Activated naive CD4-positive, alpha-beta T cell treated with Interleukin-2 at 50 U/mL for 16 hours (primary cell): ENCODE results near the gene NPBWR2.
"Not testable (repeated sequence)": the region's sequence is repeated elsewhere in the genome, so short reads cannot be mapped to it uniquely, and the experiment has no call there.

Source experiments
- DNase-seq: peaks from one replicate; pipeline ENCODE4 v3.0.0-alpha.2; 2020

The NPBWR2 gene

DNA sequence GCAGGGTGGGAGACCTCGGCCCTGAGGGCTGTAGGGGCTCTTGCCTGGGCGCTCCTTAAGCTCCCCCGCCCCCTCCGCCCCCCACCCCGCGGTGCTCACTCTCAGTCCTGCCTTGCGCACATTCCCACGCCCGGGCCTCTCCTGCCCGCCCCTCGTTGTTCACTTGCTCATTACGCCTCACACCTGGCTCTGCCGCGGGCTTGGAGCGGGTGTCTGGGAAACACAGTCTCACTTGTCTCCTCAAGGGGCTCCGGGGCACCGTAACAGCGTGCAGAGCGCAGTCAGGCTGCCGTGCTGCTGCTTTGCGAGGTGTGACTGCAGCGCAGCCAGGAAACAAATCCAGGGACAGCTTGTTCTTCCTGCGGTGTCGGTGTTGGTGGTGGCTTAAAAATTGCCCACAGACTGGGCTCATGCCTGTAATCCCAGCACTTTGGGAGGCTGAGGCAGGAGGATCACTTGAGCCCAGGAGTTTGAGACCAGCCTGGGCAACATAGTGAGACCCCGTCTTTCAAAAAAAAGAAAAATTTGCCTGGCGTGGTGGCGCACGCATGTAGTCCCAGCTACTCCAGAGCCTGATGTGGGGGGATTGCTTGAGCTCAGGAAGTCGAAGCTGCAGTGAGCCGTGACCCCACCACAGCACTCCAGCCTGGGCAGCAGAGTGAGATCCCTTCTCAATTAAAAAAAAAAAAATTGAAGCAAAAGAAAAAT is 4.6 kb downstream of the NPBWR2 start:
- no peak for DNase-seq

DNA sequence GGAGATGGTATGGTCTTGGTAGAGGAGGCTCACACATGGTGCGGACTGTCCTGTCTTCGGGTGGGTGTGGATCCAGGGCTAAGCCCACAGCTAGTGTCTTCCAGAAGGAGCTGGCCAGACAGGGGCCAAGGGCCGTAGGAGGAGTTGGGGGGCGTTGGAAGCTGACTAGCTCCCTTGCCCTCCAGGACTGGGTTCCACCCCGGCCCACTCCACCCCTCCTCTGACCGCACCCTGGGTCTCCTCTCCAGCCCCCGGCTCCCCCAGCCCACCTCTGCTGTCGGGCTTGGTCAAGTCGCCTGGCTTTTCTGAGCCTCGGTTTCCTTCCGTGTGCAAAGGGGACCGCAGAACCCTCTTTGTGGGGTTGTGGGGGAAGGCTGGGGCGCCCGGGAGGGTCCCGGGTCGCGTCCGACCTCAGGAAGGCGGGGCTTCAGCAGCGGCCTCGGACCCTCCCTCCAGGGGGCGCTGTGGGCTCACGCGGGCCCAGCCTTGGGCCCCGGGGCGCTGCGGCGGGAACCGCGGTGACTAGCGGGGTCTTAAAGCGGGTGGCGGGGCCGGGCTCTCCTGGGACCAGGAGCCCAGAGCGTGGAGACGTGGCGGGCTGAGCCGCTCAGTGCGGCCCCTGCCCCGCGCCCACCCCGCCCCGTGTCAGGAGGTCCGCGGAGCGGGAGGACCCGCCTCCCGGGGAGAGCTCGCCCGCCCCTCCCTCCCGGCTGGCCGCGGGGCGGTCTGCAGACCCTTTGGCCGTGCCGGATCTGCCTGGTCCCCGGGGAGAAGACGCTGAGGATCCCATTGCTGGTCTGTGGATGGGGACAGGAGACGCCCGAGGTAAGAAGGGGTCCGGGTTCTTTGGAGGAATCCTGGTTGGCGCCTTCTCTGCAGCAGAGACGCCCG is 5.4 kb downstream of the NPBWR2 start:
- DNase-seq, result peak; percentile 67

DNA sequence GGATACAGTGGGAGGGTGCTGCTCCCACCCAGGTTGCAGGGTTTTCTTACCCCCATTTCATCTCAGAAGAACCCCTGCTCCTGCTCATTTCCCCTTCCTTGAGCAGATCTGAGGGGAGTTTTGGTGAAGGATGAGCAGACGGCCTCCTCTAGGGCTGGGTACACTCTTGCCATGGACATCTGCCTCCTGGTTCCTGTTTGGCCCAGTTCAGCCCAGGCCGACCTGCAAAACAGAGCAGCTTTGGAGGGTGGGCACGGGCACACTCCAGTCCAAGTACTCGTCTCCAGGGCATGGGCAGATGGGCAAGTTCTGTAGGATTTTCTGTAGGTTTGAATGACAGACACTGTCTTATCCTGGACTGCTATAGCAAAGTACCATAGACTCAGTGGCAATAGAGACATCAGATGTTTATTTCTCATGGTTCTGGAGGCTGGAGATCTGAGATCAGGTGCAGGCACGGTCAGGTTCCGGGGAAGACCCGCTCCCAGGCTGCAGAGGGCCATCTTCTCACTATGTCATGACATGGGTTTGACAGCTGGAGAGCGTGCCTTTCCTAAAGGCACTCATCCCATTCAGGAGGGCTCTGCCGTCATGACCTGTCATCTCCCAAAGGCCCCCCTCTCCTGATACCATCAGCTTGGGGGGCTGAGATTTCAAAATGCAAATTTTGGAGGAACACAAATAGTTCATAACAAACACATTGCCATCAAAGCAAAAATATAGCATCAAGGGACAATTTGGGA is 6.2 kb downstream of the NPBWR2 start:
- no peak for DNase-seq

- no peak for DNase-seq
These were observed 6.8 kb downstream of the NPBWR2 start for GRCh38 chr20:64100566-64100888.

- no peak for DNase-seq
These were observed 7.3 kb downstream of the NPBWR2 start for GRCh38 chr20:64099880-64100565.

GRCh38 chr20:64099086-64099786 is 8.1 kb downstream of the NPBWR2 start:
- no peak for DNase-seq

- no peak for DNase-seq
These were observed 8.8 kb downstream of the NPBWR2 start for GRCh38 chr20:64098471-64099013.

- no peak for DNase-seq
These were observed 10.8 kb downstream of the NPBWR2 start for GRCh38 chr20:64096535-64096934.

DNA sequence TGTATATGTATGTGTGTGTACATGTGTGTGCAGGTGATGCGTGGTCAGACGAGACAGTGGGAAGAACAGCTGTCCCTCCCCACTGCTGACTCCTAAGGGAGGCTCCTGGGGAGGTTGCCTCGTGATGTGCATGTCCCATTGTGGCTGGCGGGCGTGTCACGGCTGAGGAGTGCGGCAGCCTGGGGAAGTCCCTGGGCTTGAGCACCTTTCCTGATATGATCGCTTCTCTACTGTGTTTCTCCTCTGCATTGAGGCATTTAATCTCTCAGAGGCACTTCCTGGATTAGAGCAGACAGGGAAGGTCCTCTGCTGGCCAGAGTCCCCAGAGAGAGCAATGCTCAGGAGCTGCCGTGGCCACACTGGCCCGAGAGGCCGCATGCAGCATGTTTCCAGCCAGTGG is 11.4 kb downstream of the NPBWR2 start:
- no peak for DNase-seq

DNA sequence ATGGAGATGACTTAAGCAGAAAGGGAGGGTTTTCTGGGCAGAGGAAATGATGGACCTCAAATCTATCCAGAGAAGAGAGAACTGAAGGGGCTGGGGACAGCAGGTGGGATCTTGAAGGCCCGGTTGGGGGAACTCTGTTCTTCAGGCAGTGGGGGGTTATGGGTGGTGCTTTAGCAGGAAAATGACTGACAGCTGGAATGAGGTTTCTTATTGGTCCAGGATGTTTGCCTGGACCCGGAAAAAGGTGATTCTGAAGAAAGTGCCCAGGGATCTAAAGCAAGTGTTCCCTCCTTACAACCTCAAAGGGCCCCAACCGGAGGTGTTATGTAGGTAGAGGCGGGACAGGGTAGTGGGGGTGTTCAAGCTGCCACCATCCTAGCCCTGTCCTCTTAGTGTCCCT is 11.9 kb downstream of the NPBWR2 start:
- DNase-seq, result no peak

DNA sequence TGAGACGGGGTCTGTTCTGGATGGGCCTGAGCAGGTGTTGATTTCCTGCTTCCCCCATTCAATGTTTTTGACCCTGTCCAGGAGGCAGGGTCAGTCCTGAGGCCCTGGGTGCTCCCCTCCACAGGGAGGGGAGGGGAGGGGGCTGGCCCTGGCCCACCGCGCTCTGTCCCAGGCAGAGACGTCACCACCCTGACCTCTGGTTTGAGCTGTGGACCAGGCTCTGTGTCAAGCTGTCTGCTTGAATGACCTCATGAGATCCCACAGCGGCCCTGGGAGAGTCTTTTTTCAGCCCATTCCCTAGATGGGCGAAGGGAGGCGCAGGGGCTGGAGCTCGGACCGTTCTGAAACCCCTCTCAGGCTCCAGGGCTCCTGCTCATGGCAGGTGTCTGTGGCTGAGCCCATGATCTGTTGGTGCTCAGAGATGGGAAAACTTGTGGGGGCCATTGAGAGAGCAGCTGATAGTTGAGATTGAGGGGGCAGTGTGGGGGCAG is 14.3 kb downstream of the NPBWR2 start:
- DNase-seq, result no peak

GRCh38 chr20:64092258-64093012 is 14.9 kb downstream of the NPBWR2 start:
- no peak for DNase-seq

GRCh38 chr20:64091770-64092169 is 15.6 kb downstream of the NPBWR2 start:
- no peak for DNase-seq

DNA sequence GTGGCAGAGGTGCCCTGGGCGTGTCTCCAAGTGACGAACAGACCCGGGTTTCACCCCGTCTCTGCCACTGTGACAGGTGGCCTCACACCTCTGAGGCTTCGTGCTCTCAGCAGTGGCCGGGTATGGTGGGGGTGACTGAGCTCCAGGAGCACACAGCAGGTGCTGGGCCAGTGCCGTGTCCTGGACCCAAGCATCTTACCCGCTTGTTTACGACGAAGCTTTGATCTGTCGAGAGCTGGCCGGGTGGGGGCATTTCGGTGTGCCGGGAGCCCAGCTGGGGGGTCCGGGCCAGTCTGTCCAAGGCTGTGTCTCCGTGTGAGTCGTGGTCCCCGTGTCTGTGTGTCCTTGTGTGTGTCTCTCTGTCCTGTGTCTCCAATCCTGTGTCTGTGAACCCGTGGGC is 16.0 kb downstream of the NPBWR2 start:
- no peak for DNase-seq

GRCh38 chr20:64090165-64090564 is 17.2 kb downstream of the NPBWR2 start:
- DNase-seq, result no peak

GRCh38 chr20:64088586-64088985 is 18.8 kb downstream of the NPBWR2 start:
- not testable (repeated sequence) for DNase-seq

- DNase-seq, result not testable (repeated sequence)
These were observed 20.0 kb downstream of the NPBWR2 start for GRCh38 chr20:64087226-64087825.

DNA sequence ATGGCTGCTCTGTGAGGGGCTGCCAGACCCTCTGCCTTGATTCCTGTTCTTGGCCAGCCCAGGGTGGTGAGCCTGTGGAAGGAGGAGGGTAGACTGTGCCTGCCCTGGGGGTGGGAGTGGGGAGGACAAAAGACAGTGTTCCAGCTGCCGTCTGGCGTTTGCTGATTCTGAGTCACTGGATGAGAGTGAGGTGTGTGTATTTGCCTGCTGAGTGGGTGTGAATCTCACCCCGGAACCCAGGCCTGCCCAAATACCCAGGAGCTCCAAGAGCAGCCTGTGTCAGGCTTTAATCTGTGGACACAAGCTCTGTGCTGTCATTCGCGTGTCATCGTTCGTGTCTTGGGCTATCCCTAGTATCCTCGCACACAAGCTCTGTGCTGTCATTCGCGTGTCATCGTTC is 20.6 kb downstream of the NPBWR2 start:
- no peak for DNase-seq

DNA sequence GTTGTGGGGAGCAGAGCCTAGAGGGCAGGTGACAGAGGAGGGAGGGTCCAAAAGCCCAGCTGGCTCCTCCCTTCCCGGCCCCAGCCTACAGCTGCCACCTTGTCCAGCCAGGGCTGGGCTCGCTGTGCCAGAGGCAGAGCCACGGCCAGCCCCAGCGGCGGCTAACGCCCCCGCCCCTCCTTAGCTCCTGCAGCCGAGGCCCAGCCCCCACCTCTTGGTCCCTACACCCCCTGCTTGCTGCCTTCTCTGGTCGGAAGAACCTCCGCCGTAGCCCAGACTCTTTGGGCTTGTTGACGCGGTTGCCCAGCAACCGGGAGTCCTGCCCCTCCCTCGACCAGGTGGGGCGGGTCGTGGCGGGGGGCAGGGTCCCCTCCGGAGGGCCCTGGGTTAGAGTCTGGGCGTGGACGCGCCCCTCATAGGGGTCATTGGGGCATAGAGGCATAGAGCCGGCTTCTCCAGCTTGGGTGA is 22.6 kb downstream of the NPBWR2 start:
- no peak for DNase-seq
